GM21737 (cell line): ENCODE data around the gene TM9SF2.
A peak's percentile ranks its signal among the peaks of the same experiment; 100 is the strongest.
"Not testable (repeated sequence)": the region's sequence is repeated elsewhere in the genome, so short reads cannot be mapped to it uniquely, and the experiment has no call there.

Source experiments
- ATAC-seq: cut with Tn5 transposase; IDR thresholded peaks from one replicate; pipeline ENCODE4 v1.9.1; 2021; ENCODE audit warnings: mild to moderate bottlenecking, moderate library complexity; ENCODE audit not compliant: unreplicated experiment

Gene TM9SF2, protein sequence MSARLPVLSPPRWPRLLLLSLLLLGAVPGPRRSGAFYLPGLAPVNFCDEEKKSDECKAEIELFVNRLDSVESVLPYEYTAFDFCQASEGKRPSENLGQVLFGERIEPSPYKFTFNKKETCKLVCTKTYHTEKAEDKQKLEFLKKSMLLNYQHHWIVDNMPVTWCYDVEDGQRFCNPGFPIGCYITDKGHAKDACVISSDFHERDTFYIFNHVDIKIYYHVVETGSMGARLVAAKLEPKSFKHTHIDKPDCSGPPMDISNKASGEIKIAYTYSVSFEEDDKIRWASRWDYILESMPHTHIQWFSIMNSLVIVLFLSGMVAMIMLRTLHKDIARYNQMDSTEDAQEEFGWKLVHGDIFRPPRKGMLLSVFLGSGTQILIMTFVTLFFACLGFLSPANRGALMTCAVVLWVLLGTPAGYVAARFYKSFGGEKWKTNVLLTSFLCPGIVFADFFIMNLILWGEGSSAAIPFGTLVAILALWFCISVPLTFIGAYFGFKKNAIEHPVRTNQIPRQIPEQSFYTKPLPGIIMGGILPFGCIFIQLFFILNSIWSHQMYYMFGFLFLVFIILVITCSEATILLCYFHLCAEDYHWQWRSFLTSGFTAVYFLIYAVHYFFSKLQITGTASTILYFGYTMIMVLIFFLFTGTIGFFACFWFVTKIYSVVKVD

DNA sequence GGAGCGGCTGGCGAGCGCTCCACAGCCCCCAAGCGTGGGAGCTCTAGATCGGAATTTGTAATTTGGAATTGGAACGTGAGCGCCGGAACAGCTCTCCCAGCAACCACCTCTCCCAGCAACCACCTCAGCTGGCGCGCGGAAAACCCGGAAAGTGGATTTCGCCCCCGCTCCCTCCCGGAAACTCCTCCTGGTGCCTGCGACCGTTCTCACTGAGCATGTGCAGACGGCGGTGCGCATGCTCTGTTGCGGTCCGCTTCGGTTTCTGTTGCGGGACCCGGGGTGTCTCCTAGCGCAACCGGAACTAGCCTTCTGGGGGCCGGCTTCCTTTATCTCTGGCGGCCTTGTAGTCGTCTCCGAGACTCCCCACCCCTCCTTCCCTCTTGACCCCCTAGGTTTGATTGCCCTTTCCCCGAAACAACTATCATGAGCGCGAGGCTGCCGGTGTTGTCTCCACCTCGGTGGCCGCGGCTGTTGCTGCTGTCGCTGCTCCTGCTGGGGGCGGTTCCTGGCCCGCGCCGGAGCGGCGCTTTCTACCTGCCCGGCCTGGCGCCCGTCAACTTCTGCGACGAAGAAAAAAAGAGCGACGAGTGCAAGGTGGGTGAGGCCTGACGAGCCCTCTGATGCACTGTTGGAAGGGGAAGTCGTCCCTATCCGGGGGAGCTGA, at the start of gene TM9SF2:
TSS of gene TM9SF2 (plus strand) at position 289 of the 664 bp plus-strand sequence. CDS start at position 424, 135 bp downstream.
- peak; percentile 43 for ATAC-seq

DNA sequence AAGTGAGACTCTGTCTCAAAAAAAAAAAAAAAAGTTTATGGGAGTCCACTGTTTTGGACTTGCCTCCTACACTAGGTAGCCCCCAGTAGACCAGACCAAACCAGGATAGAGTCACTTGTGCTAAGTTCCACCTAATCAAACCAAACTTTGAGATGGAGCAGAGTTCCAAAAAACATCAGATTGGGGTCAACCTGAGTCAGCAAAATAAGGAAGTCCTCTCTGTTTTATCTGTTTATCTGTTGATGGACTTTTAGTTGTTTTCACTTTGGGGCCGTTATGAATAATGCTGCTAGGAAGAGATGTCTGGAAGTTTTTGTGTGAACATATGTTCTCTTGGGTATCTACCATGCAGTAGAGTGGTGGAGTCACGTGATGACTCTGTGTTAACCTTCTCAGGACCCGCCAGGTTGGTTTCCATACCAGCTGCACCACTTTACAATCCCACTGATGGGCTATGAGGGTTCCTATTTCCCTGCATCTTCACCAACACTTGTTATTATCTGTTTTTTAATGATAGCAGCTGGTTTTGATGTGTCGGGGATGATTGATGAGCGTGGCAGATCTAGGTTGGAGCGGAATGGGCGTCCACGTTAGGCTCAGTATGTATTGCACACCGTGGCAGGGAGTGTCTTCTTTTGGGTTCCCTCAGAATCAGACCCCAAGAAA, 46.6 kb upstream of the TM9SF2 start:
- ATAC-seq: no peak

- no peak for ATAC-seq
These were observed 42.0 kb upstream of the TM9SF2 start for GRCh38 chr13:99459099-99459850.

GRCh38 chr13:99460802-99461201, 40.5 kb upstream of the TM9SF2 start:
- not testable (repeated sequence) for ATAC-seq

DNA sequence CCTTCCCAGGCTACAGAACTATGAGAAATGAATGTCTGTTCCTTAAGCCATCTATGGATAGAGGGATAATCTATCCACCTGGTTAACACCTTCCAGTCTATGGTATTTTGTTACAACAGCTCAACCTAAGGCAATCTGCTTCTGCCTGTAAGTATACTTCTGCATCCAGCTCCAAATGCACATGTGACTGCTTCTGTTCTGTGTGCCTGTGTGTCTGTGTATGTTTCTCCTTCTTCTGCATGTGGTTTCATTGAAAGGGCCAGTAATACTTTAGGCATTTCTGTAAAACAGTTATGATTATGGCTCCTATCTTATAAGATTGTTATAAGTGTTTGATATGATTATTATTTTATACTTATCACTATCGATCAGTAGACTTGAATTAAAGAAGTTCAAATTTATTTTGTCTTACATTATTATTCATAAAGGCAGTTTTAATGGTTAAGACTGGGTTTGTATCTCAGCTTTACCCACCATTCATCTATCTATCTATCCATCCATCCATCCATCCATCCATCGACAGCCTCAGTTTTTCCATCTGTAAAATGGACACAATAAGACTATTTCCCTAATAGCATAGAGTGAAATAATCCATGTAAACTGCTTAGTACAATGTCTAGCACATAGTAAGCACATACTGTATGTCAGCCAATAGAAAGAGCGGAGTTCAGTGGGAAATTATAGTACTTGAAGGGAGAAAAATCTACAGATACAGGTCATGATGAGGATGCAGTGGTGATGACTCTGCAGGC, 37.5 kb upstream of the TM9SF2 start:
- ATAC-seq: no peak

DNA sequence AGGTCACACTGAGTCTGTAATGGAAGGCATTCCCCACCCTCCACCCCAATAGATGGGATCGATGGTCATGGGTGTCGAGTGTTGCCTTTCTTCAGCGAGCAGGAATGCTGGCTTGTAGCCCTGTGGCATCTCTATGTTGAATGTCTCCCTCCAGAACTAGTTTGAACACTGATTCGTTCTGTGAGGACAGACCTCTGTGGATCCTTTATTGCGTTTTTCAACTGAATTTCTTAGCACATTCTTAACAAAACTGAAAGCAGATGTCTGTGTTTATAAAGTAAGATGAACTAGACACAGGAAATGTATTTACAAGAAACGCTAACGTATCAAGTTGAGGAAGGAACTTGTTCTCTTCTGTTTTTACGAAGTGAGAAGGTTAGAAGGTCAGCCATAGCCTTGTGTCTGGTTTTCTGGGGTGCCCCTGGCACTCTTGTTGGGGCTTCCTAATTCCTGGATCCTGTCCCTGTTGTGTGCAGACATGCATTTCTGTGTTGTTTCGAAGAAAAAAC, 36.8 kb upstream of the TM9SF2 start:
- ATAC-seq: no peak

- ATAC-seq: no peak
These were observed 35.8 kb upstream of the TM9SF2 start for GRCh38 chr13:99465454-99465853.

GRCh38 chr13:99467764-99468163, 33.5 kb upstream of the TM9SF2 start:
- ATAC-seq: no peak

DNA sequence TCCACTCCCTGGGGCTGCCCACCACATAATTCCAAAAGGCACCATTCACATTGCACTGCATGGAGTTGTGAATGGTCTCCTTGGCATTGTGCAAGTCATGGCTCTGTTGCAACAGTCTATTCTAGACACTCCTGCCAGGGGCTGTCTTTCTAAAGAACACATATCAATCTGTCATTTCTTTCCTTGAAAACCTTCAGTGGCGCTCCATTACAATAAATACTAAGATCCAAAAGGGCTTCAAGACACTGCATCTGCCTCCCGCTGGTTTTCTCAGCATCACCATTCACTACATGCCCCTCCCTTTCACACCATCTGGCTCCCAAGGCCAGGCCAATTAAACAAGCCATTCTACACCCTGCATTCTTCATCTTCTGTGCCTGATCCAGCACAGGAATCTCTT, 32.2 kb upstream of the TM9SF2 start:
- no peak for ATAC-seq

GRCh38 chr13:99470027-99470426, 31.2 kb upstream of the TM9SF2 start:
- ATAC-seq: no peak

DNA sequence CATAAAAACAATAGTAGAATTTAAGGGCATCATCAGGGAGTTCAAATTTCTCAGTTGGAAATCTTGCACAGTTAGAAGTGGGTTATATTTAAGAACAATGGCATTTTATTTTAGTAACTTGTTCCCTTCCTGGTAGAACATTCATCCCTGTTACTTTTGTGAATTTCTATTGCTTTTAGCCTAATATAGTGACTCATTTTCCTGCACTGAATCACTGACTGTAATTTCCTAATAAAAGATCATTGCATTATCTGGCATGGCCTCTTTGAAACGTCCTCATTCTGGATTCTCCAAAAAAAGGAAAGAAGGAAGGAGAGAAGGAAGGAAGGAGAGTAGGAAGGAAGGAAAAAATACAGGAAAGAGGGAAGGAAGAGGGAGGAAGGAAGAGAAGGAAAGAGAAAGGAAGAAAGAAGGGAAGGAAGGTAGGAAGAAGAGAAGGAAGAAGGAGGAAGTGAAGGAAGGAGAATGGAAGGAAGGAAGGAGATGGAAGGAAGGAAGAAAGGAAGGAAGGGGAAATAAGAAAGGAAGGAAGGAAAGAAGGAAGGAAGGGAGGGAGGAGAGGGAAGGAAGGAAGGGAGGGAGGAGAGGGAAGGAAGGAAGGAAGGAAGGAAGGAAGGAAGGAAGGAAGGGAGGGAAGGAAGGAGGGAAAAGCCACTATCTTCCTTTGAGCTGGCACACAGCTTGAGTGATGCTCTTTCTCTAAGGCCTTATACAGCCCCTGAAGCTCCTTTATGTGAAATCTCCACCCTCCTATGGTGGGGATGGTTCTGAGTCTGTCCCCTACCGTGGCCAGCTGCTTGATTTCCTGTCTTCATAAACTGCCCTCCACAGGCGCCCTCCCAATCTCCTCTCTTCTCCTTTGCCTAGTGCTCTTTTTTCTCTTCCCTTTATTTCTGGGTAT, 29.8 kb upstream of the TM9SF2 start:
- no peak for ATAC-seq

DNA sequence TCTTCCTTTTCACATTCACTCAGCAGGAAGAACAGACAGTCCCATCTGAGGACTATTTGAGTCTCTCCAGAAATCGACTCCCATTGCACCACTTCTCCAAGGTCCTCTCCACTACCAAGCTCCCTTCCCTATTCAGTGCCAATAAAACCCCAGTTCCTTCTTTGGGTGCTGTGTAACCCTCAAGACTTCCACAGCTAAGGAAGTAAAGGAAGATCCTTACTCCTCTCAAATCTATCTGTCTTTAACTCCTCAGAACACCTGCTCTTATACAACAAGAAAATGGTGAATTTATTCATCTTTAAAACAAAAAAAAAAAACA, 29.2 kb upstream of the TM9SF2 start:
- ATAC-seq: no peak

DNA sequence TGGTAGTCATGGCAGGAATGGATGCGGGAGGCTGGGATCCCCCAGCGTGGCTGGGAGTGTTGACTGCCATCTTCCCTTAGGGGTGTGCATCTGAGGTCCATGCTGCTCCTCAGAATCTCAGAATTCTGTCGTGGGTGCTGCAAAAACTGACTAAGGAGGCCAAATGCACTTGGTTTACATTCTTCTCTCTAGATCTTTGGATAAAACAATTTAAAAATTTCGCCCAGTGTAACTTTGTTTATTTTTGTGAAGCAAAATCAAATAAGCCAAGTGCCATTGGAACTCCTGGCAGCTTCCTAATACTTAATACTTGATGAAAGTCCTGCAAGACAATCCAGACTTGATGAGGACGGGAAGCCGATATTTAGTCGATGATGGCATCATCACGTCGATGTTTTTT, 27.8 kb upstream of the TM9SF2 start:
- ATAC-seq: no peak

DNA sequence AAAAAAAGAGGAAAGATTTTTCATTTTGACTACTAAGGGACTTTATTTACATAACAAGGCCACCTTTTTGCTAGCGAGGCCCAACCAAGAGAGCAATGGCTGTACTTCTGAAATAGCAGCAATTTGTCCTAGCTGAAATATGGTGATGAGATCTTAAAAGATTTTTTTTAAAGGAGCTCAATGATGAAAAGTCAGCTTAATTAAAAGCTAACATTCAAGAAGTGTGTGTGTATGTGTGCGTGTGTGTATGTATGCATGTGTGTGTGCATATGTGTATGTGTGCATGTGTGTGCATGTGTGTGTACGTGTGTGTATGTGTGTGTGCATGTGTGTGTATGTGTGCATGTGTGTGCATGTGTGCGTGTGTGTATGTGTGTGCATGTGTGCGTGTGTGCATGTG, 24.6 kb upstream of the TM9SF2 start:
- ATAC-seq: no peak

- no peak for ATAC-seq
These were observed 23.8 kb upstream of the TM9SF2 start for GRCh38 chr13:99477493-99477892.

DNA sequence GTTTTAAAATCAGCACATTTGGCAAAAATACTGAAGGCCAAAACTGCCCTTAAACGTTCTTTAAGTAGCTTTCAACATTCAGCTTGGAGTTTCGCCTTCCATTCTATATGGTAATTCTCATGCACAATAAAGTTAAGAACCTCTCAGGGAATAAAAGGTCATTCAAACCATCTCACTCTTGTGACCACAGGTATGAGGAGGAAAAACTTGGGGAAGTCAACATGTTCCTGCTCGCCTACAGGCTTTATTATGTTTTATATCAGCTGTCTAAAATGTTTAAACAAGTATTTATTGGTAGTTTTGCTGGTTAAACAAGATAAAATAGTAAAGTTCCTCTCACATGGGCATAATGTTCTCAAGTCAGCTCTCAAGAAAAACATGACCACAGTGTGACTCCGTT, 19.9 kb upstream of the TM9SF2 start:
- no peak for ATAC-seq

DNA sequence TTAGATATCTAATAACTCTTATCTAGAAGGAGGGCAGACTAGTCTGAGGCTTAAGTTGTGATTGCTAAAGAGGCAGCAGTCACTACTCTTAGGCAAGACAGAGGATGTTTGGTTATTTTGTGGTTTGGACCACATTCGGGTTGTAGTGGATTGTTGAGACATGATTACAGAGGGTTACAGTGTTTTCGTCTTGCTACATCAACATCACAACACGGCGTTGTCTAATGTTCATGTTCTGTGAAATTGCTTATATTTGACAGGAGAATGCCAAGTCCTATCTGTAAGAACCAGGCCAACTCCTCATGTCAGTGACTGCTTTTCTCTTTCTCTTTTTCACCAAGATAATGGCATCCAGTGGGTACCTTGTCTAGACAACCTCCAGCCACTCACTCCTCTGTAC, 16.8 kb upstream of the TM9SF2 start:
- no peak for ATAC-seq

DNA sequence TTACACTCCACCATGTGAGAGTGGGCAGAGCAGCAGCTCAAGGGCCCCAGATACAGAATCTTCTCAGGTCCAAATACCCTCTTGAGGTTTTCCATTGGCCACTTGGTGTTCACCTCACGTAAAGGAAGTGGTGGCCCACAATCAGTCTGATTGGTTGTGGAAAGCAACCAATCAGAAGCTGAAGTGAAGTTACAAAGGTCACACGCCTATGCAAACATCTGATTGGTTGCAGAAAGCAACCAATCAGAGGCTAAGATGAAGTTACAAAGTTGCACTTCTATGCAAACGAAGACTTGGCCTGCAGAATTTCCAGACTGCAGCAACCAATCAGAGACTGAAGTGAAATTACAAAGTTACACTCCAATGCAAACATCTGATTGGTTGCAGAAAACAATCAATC, 14.3 kb upstream of the TM9SF2 start:
- no peak for ATAC-seq

DNA sequence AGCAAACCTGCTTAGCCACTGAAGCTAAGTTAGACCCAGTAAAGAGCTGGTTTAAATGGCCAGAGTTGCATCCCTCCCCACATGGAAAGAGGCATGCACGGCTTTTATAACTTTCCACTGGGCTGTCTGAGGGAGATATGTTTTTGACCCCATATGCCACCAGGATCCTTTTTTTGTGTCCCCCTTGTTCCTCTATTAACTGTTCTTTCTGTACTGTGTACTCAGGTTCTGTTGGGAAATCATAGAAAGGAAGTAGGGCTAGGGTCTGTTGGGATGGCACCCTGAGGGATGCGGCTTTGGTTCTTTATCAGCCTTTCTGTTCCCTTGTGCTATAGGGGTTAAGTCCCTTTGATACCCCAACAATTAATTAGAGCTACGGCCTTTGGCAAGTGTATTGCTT, 12.2 kb upstream of the TM9SF2 start:
- no peak for ATAC-seq
